Body of pancreas (tissue), 4 donors: ENCODE results near the gene DAP. TPM values are rescaled to one million over a fixed set of nuclear protein-coding genes. Genes with fewer than 3 reads are reported as not detected.
A peak's percentile ranks its signal among the peaks of the same experiment; 100 is the strongest.

Source experiments
- ATAC-seq: fragments of 150-250 bp; one replicate; pipeline ENCODE4 v1.9.1; 2016
- DNase-seq, 4 donors: peaks; one replicate each; pipeline ENCODE4 v3.0.0-alpha.2; 2019
- H3K27ac ChIP-seq, 4 donors: fragments of 200-600 bp; sonication (generic); 1 replicate in 3 of 4; 2 replicates in 1 of 4; pipeline versions ENCODE4 v1.5.1 to v1.6.1; 2016 to 2019; ENCODE audit warnings: mild to moderate bottlenecking in 1 of 4, mixed read lengths in 1 of 4, moderate library complexity in 1 of 4
- H3K27me3 ChIP-seq, 2 donors: fragments of 200-600 bp; sonication (generic); one replicate each; pipeline ENCODE4 v1.6.0; 2016; ENCODE audit warnings: mild to moderate bottlenecking in 1 of 2
- H3K36me3 ChIP-seq, 2 donors: fragments of 200-600 bp; sonication (generic); replicated peaks in 1 of 2; 2 replicates each; pipeline ENCODE4 v1.5.1; 2016; ENCODE audit warnings: low read depth in 2 of 2; ENCODE audit not compliant: insufficient read depth in 1 of 2
- H3K4me1 ChIP-seq: fragments of 200-600 bp; sonication (generic); one replicate; pipeline ENCODE4 v1.6.0; 2016
- H3K4me3 ChIP-seq, 2 donors: fragments of 200-600 bp; sonication (generic); 1 replicate in 1 of 2; 2 replicates in 1 of 2; pipeline ENCODE4 v1.5.1; 2016 to 2019
- H3K9me3 ChIP-seq, 3 donors: fragments of 200-600 bp; sonication (generic); 1 replicate in 2 of 3; 2 replicates in 1 of 3; pipeline ENCODE4 v1.5.1; 2016
- CTCF ChIP-seq, 7 experiments: fragments of 450-650 bp in 4 of 7; fragments of 200-600 bp in 3 of 7; sonication (generic) in 3 of 7; IDR thresholded peaks; one replicate each; pipeline ENCODE4 v1.5.1; 2016 to 2019; ENCODE audit warnings: antibody characterized with exemption in 7 of 7
- POLR2A ChIP-seq, 3 donors: fragments of 450-650 bp; IDR thresholded peaks; one replicate each; pipeline ENCODE4 v1.6.1; 2016; ENCODE audit warnings: antibody characterized with exemption in 3 of 3, mild to moderate bottlenecking in 2 of 3
- WGBS, 2 donors: methylation state at CpG; one replicate each; pipeline ENCODE4 v1.1.5; 2017; 5-methylcytosine and 5-hydroxymethylcytosine counted together
- intact Hi-C: fragments of 100-400 bp; cut with DNase I; formaldehyde crosslinking; loops from one replicate; pipeline ENCODE4 v1.15.1; 2023
- total RNA-seq, 2 donors: library from RNA; depleted of rRNA; stranded (reverse); fragments of >200 nt; gene quantifications; one replicate each; pipeline ENCODE4 v1.1.0, GENCODE V29; 2016

Gene DAP
- total RNA-seq, 2 donors from 2014 or later = 93.6 to 112 TPM

- H3K4me3 ChIP-seq = no peak overlapping the region
- intact Hi-C loops = no loop called here
- no peaks in the 10 kb centered on the region for H3K4me1 ChIP-seq
- no peak overlapping the region for H3K27ac ChIP-seq
- no peak for ATAC-seq
- H3K9me3 ChIP-seq = no peaks in the 10 kb centered on the region
- no peak for DNase-seq
- H3K36me3 ChIP-seq = no peaks in the 10 kb centered on the region
- H3K27me3 ChIP-seq = no peaks in the 10 kb centered on the region
- TF ChIP-seq POLR2A (IDR thresholded peaks at IDR 0.05) = no peak
- TF ChIP-seq CTCF (IDR thresholded peaks at IDR 0.05) = no peak
- whole genome bisulfite sequencing, 2 donors = 82% methylated on average over 8 of the region's 8 CpGs; no CpG with 5 or more reads in 1 of the 2 donors
Observed at GRCh38 chr5:10652606-10653005, 108.4 kb downstream of the DAP start.

GRCh38 chr5:10652151-10652550 is 108.9 kb downstream of the DAP start:
- DNase-seq (peak in 1 of 4 donors; percentile 1), ATAC-seq (no peak)
- intact Hi-C loops = no loop called here
- Histone ChIP-seq H3K27ac (no peak overlapping the region), H3K4me3 (no peak overlapping the region), H3K4me1 (no peaks in the 10 kb centered on the region), H3K27me3 (no peaks in the 10 kb centered on the region), H3K9me3 (no peaks in the 10 kb centered on the region), H3K36me3 (no peaks in the 10 kb centered on the region)
- TF ChIP-seq POLR2A (IDR thresholded peaks at IDR 0.05) (no peak), CTCF (IDR thresholded peaks at IDR 0.05) (no peak)
- 85 to 86% methylated on average over 4 to 13 of the region's 13 CpGs for WGBS, 2 donors

- H3K27ac ChIP-seq = no peak overlapping the region
- intact Hi-C loops = no loop called here
- no peaks in the 10 kb centered on the region for H3K27me3 ChIP-seq
- no peaks in the 10 kb centered on the region for H3K36me3 ChIP-seq
- TF ChIP-seq POLR2A (IDR thresholded peaks at IDR 0.05) (no peak), CTCF (IDR thresholded peaks at IDR 0.05) (no peak)
- no peaks in the 10 kb centered on the region for H3K9me3 ChIP-seq
- ATAC-seq (no peak), DNase-seq (peak in 1 of 4 donors; percentile 1)
- WGBS, 2 donors = 20 to 55% methylated on average over 23 to 41 of the region's 68 CpGs
- no peaks in the 10 kb centered on the region for H3K4me1 ChIP-seq
- no peak overlapping the region for H3K4me3 ChIP-seq
Observed at GRCh38 chr5:10649666-10650380, 111.2 kb downstream of the DAP start.

- WGBS, 2 donors = 37 to 84% methylated on average over 5 to 58 of the region's 60 CpGs
- Histone ChIP-seq H3K4me3 (no peak overlapping the region), H3K4me1 (no peaks in the 10 kb centered on the region), H3K9me3 (no peaks in the 10 kb centered on the region), H3K36me3 (no peaks in the 10 kb centered on the region), H3K27me3 (no peaks in the 10 kb centered on the region), H3K27ac (no peak overlapping the region)
- intact Hi-C loops = no loop called here
- ATAC-seq (no peak), DNase-seq (no peak)
- TF ChIP-seq CTCF (IDR thresholded peaks at IDR 0.05) = no peak
- TF ChIP-seq POLR2A (IDR thresholded peaks at IDR 0.05) = no peak
Observed at GRCh38 chr5:10648806-10649665, 112.0 kb downstream of the DAP start.
